BJ (cell line): Measurements from ENCODE around the gene C20orf204. TPM values are rescaled to one million over a fixed set of nuclear protein-coding genes. Genes with fewer than 3 reads are reported as not detected.
A peak's percentile ranks its signal among the peaks of the same experiment; 100 is the strongest.
"Not testable (repeated sequence)": the region's sequence is repeated elsewhere in the genome, so short reads cannot be mapped to it uniquely, and the experiment has no call there.

Experiments
- CTCF ChIA-PET: fragments of 350-600 bp; formaldehyde crosslinking; extraction: SDS; loops from one replicate; lab custom pipeline; 2021; ENCODE audit warnings: antibody characterized with exemption, inconsistent platforms; lab: Yijun Ruan, JAX
- POLR2A ChIA-PET: fragments of 300-600 bp; sonication (Branson Sonifier 250); formaldehyde crosslinking; extraction: SDS; loops from one replicate; lab custom pipeline; 2021; ENCODE audit warnings: antibody characterized with exemption; lab: Charles Lee
- DNase-seq: peaks from one replicate; pipeline ENCODE4 v3.0.0-alpha.2; 2011; ENCODE audit warnings: low read depth
- H3K27me3 ChIP-seq: 2 replicates; pipeline ENCODE4 v1.6.0; 2011; ENCODE audit warnings: low read length; ENCODE audit not compliant: control insufficient read depth, insufficient read depth
- H3K36me3 ChIP-seq: 2 replicates; pipeline ENCODE4 v1.5.1; 2011; ENCODE audit warnings: low read length; ENCODE audit not compliant: control insufficient read depth, insufficient read depth
- H3K4me3 ChIP-seq: 2 replicates; pipeline ENCODE4 v1.5.1; 2011; ENCODE audit warnings: low read depth, mild to moderate bottlenecking, control low read depth, low read length
- polyA plus RNA-seq: library from polyadenylated mRNA; depleted of rRNA; stranded (reverse); fragments of >200 nt; gene quantifications from 2 replicates; pipeline ENCODE4 v1.2.3, GENCODE V29; 2011
- TF ChIP-seq, protein P1 (sequence below): IDR thresholded peaks from 2 replicates; pipeline ENCODE4 v1.5.1; 2011; ENCODE audit warnings: low read depth, mild to moderate bottlenecking, control low read depth, inconsistent platforms, low read length, moderate library complexity; ENCODE audit not compliant: insufficient read depth

Gene C20orf204
- polyA plus RNA-seq, 1 experiment: 0.05 TPM

DNA sequence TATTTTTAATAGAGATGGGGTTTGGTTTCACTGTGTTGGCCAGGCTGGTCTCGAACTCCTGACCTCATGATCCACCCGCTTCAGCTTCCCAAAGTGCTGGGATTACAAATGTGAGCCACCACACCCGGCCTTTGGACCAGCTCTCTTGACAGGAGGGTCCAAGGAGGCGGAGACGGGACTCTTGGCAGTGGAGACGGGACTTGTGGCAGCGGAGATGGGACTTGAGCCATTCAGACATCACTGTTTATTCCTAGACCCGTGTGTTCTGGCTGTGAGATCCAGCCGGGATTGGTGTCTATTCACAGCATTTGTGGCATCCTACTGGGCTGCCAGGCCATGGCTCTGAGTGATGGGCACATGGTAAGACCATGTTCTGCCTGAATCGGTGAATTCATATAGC lies 29.5 kb upstream of the C20orf204 start:
- TF ChIP-seq, protein P1, sequence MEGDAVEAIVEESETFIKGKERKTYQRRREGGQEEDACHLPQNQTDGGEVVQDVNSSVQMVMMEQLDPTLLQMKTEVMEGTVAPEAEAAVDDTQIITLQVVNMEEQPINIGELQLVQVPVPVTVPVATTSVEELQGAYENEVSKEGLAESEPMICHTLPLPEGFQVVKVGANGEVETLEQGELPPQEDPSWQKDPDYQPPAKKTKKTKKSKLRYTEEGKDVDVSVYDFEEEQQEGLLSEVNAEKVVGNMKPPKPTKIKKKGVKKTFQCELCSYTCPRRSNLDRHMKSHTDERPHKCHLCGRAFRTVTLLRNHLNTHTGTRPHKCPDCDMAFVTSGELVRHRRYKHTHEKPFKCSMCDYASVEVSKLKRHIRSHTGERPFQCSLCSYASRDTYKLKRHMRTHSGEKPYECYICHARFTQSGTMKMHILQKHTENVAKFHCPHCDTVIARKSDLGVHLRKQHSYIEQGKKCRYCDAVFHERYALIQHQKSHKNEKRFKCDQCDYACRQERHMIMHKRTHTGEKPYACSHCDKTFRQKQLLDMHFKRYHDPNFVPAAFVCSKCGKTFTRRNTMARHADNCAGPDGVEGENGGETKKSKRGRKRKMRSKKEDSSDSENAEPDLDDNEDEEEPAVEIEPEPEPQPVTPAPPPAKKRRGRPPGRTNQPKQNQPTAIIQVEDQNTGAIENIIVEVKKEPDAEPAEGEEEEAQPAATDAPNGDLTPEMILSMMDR: no peak
- H3K4me3 ChIP-seq: no peak overlapping the region
- ChIA-PET CTCF (interaction anchor here (0.8 to 3.0 kb wide), 2 partner anchors 26 to 32 kb away, joined by 4 to 7 read pairs; no protein-coding TSS in a partner anchor), POLR2A (no interaction called here)
- H3K27me3 ChIP-seq: no peaks in the 10 kb centered on the region
- H3K36me3 ChIP-seq: peaks cover 16% of the 10 kb centered on the region
- DNase-seq: no peak

DNA sequence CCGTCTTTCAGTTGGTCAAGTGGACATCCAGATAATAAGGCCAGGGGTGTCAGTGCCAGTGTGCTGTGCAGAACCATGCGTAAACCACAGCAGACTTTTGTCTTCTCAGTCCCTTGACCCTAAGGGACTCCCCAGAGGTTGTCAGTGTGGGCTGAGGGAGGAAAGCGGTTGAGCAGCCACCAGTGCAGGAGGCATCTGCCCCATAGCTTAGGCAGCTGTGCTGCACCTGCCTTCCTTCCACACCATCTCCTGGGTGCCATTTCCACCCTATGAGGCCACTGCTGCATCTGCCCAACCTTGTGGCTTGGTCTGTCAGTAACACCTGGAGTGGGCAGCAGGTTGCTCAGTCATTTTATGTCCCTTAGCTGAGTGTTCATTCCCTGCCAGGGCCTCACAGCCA lies 29.1 kb upstream of the C20orf204 start:
- CTCF ChIA-PET: interaction anchor here (0.8 kb wide), 1 partner anchor 27 kb away, joined by 4 read pairs; no protein-coding TSS in a partner anchor
- Histone ChIP-seq H3K36me3 (peaks cover 16% of the 10 kb centered on the region), H3K4me3 (no peak overlapping the region), H3K27me3 (no peaks in the 10 kb centered on the region)
- TF ChIP-seq, protein P1: no peak
- POLR2A ChIA-PET: no interaction called here
- DNase-seq: no peak

DNA sequence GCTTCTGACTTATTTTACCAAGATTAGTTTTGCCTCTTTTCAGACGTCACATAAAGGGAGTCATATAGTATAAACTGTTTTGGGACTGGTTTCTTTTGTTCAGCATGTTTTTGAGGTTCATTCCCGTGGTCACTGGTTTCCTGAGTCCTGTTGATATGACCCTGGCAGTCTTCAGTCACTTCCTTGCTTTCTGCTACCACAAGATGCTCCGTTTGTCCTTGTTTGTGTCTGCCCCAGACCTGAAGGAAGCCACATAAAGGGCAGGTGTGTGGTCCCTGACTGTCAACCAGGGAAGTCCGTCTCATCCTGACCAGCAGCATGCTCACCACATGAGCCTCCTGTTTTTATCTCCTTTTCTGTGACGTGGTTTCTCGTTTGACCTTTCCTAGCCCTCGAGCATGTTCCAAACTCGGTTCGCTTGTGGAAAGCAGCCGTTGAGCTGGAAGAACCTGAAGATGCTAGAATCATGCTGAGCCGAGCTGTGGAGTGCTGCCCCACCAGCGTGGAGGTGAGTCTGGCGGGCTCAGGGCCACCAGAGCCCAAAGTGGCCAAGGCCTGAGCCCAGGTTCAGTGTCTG lies 26.1 kb upstream of the C20orf204 start:
- Histone ChIP-seq H3K4me3 (no peak overlapping the region), H3K36me3 (peaks cover 13% of the 10 kb centered on the region), H3K27me3 (no peaks in the 10 kb centered on the region)
- no peak for DNase-seq
- ChIA-PET CTCF (interaction anchor here (1.5 kb wide), 1 partner anchor 29 kb away, joined by 6 read pairs; no protein-coding TSS in a partner anchor), POLR2A (no interaction called here)
- TF ChIP-seq, protein P1: no peak

DNA sequence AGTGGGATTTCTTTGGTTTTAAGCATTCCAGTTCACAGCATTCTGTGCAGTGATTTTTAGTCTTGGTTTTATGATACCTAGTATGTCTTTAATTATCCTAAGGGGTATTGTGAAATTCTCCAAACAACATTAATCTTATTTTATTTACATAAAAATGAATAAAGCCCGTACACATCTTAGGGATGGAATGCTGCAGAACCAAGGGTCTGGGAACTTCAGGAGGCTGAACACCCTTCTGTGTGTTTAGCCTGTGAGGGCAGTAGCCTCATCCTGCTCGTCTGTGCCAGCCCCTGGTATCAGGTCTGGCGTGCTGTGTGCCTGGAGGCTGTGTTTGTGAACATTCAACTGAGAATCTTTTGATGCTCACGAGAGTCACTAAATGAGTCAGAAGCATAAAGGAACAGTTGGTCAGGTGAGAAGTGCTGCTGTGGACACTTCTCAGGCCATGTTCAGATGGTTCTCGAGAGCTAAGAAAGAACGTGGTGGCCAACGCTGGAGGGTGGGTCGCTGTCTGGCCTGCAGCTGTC lies 25.2 kb upstream of the C20orf204 start:
- Histone ChIP-seq H3K36me3 (peaks cover 17% of the 10 kb centered on the region), H3K4me3 (no peak overlapping the region), H3K27me3 (no peaks in the 10 kb centered on the region)
- TF ChIP-seq, protein P1: no peak
- ChIA-PET CTCF (interaction anchor here (0.6 to 1.5 kb wide), 2 partner anchors 26 to 28 kb away, joined by 3 to 6 read pairs; no protein-coding TSS in a partner anchor), POLR2A (no interaction called here)
- peak; percentile 19 for DNase-seq

DNA sequence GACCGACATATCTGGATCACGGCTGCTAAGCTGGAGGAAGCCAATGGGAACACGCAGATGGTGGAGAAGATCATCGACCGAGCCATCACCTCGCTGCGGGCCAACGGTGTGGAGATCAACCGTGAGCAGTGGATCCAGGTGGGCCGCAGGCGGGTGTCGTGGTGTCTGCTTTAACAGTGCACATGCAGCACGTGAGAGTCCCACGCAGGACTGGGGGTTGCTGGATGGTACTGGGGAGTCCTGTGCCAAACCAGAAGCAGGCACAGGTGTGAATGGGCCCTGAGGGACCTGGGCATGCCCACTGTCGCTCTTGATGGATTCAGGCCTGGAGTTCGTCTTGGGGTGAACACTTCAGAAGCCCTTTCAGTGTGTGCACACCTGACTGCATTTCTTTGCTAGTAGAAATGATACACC lies 24.6 kb upstream of the C20orf204 start:
- CTCF ChIA-PET: no interaction called here

DNA sequence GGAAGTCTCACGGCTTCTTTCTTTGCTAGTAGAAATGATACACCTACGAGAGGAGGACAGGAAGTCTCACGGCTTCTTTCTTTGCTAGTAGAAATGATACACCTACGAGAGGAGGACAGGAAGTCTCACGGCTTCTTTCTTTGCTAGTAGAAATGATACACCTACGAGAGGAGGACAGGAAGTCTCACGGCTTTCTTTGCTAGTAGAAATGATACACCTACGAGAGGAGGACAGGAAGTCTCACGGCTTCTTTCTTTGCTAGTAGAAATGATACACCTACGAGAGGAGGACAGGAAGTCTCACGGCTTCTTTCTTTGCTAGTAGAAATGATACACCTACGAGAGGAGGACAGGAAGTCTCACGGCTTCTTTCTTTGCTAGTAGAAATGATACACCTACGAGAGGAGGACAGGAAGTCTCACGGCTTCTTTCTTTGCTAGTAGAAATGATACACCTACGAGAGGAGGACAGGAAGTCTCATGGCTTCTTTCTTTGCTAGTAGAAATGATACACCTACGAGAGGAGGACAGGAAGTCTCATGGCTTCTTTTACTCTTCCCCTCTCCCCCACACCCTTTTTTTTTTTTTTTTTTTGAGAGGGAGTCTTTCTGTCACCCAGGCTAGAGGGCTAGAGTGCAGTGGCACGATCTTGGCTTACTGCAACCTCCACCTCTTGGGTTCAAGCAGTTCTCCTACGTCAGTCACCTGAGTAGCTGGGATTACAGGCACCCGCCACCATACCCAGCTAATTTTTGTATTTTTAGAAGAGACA lies 23.4 kb upstream of the C20orf204 start:
- CTCF ChIA-PET, DNase-seq, H3K4me3 ChIP-seq, POLR2A ChIA-PET, H3K27me3 ChIP-seq: not testable (repeated sequence)
- H3K36me3 ChIP-seq: peaks cover 19% of the 10 kb centered on the region

More for the DNA sequence above, 24.6 kb upstream of the C20orf204 start:
- DNase-seq: no peak
- TF ChIP-seq, protein P1: no peak
- no peak overlapping the region for H3K4me3 ChIP-seq
- no peaks in the 10 kb centered on the region for H3K27me3 ChIP-seq
- peaks cover 19% of the 10 kb centered on the region for H3K36me3 ChIP-seq
- POLR2A ChIA-PET: no interaction called here
